HEK293T (cell line): ENCODE measurements around the gene NDUFS6.

Source experiments
- CTCF ChIA-PET: fragments of 350-600 bp; formaldehyde crosslinking; extraction: SDS; loops from one replicate; lab custom pipeline; 2021; ENCODE audit warnings: antibody characterized with exemption, inconsistent platforms; lab: Yijun Ruan, JAX
- POLR2A ChIA-PET: fragments of 350-600 bp; formaldehyde crosslinking; extraction: SDS; loops from one replicate; lab custom pipeline; 2020; ENCODE audit warnings: antibody characterized with exemption, inconsistent platforms; lab: Yijun Ruan, JAX
- DNase-seq: peaks from one replicate; pipeline ENCODE4 v3.0.0; 2012; ENCODE audit warnings: mixed read lengths; ENCODE audit errors: extremely low spot score
- ARNT ChIP-seq: fragments of 450-650 bp; IDR thresholded peaks from 2 replicates; pipeline ENCODE4 v1.6.1; 2017; ENCODE audit warnings: mild to moderate bottlenecking
- BHLHE40 ChIP-seq: fragments of 450-650 bp; IDR thresholded peaks from 2 replicates; pipeline ENCODE4 v1.6.1; 2016; ENCODE audit warnings: mild to moderate bottlenecking, moderate library complexity, borderline replicate concordance
- CTBP1 ChIP-seq: fragments of 450-650 bp; IDR thresholded peaks from 2 replicates; pipeline ENCODE4 v1.6.1; 2016; ENCODE audit warnings: borderline replicate concordance
- ELF4 ChIP-seq: fragments of 450-650 bp; IDR thresholded peaks from 2 replicates; pipeline ENCODE4 v1.6.1; 2017; ENCODE audit warnings: antibody characterized with exemption
- FOXA1 ChIP-seq: fragments of 450-650 bp; IDR thresholded peaks from 2 replicates; pipeline ENCODE4 v1.6.1; 2016; ENCODE audit warnings: mild to moderate bottlenecking
- FOXK2 ChIP-seq: fragments of 450-650 bp; IDR thresholded peaks from 2 replicates; pipeline ENCODE4 v1.6.1; 2016; ENCODE audit warnings: mild to moderate bottlenecking
- FOXM1 ChIP-seq: fragments of 450-650 bp; IDR thresholded peaks from 2 replicates; pipeline ENCODE4 v1.6.1; 2017; ENCODE audit warnings: mild to moderate bottlenecking, borderline replicate concordance
- HDGF ChIP-seq: fragments of 450-650 bp; IDR thresholded peaks from 2 replicates; pipeline ENCODE4 v1.6.1; 2017; ENCODE audit warnings: antibody characterized with exemption, borderline replicate concordance
- L3MBTL2 ChIP-seq: fragments of 450-650 bp; conservative IDR thresholded peaks from 2 replicates; pipeline ENCODE4 v1.6.1; 2016; ENCODE audit warnings: mild to moderate bottlenecking
- LEF1 ChIP-seq: fragments of 450-650 bp; IDR thresholded peaks from 2 replicates; pipeline ENCODE4 v1.6.1; 2017; ENCODE audit warnings: mild to moderate bottlenecking, borderline replicate concordance
- NFRKB ChIP-seq: fragments of 450-650 bp; IDR thresholded peaks from 2 replicates; pipeline ENCODE4 v1.6.1; 2016; ENCODE audit warnings: mild to moderate bottlenecking, moderate library complexity
- SP1 ChIP-seq: fragments of 450-650 bp; IDR thresholded peaks from 2 replicates; pipeline ENCODE4 v1.6.1; 2017
- SUZ12 ChIP-seq: fragments of 450-650 bp; IDR thresholded peaks from 2 replicates; pipeline ENCODE4 v1.6.1; 2016; ENCODE audit warnings: mild to moderate bottlenecking
- TARDBP ChIP-seq: fragments of 450-650 bp; IDR thresholded peaks from 2 replicates; pipeline ENCODE4 v1.6.1; 2016
- ZNF384 ChIP-seq: fragments of 450-650 bp; IDR thresholded peaks from 2 replicates; pipeline ENCODE4 v1.6.1; 2016
- TF ChIP-seq, protein P1 (sequence below): fragments of 450-650 bp; IDR thresholded peaks from 2 replicates; pipeline ENCODE4 v1.6.1; 2016

NDUFS6 gene

DNA sequence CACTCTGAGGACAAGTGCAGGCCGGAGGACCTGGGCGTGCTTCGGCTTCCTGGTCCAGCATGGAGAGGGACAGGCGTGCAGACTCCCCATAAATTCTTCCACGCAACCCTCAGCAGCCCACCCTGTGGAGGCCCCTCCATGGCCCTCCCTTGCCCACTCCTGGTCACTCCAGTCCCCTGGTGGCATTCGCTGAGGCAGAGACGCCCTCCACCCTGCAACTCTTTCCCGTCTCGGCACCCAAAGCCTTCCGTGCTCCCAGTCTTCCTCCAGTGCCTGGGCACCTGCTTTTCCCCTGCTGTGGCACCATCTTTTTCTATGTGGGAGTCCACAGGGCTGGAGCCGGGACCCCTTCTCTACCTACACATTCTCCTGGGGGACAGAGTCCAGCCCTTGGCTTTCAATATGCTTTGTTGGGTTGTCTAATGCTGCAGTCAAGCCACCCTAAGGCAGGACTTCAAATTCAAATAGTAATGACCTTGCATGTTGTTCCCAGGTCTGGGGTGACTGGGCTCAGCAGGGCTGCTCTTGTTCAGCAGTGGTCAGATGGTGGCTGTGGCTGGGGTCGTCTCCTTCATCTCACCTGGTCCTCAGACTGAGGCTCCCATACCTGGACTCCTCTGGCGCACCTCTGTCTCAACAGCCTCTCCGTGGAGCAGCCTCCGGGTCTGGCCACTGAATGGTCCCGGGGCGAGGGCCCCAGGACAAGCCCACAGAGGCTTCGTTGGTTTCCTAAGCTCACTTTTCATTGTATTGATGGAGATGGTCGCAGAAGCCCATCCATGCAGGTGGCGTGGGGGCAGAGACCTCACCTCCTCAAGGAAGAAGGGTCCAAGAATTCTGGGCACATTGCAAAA, 16.8 kb upstream of the NDUFS6 start:
- CTCF ChIA-PET: no interaction called here
- no peak for DNase-seq
- TF ChIP-seq SP1 (no peak), TARDBP (no peak), ZNF384 (no peak), NFRKB (no peak), LEF1 (no peak), CTBP1 (no peak), HDGF (no peak), BHLHE40 (no peak), L3MBTL2 (no peak), ELF4 (no peak), FOXA1 (no peak), FOXM1 (no peak), SUZ12 (no peak), FOXK2 (no peak), ARNT (no peak)
- TF ChIP-seq, protein P1, sequence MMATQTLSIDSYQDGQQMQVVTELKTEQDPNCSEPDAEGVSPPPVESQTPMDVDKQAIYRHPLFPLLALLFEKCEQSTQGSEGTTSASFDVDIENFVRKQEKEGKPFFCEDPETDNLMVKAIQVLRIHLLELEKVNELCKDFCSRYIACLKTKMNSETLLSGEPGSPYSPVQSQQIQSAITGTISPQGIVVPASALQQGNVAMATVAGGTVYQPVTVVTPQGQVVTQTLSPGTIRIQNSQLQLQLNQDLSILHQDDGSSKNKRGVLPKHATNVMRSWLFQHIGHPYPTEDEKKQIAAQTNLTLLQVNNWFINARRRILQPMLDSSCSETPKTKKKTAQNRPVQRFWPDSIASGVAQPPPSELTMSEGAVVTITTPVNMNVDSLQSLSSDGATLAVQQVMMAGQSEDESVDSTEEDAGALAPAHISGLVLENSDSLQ: no peak
- POLR2A ChIA-PET: no interaction called here

DNA sequence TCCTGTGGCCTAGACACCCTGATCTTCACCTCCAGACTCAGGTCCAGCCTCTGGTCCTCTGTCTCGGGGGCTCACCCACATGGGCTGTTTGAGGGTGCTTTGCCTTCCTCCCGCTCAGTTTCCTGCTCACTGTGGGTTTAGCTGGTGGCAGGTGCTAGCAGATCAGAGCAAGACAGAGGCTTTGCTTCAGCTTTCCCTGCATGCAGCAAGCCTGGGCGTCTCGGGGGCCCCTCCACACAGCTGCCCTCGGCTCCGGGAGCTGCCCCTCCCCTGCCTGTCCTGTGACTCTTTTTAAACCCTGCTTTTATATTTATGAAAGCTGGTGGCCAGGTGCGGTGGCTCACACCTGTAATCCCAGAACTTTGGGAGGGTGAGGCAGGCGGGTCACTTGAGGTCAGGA, 16.1 kb upstream of the NDUFS6 start:
- ChIA-PET POLR2A (no interaction called here), CTCF (no interaction called here)
- no peak for DNase-seq
- TF ChIP-seq SP1 (no peak), L3MBTL2 (no peak), CTBP1 (no peak), HDGF (no peak), ARNT (no peak)

DNA sequence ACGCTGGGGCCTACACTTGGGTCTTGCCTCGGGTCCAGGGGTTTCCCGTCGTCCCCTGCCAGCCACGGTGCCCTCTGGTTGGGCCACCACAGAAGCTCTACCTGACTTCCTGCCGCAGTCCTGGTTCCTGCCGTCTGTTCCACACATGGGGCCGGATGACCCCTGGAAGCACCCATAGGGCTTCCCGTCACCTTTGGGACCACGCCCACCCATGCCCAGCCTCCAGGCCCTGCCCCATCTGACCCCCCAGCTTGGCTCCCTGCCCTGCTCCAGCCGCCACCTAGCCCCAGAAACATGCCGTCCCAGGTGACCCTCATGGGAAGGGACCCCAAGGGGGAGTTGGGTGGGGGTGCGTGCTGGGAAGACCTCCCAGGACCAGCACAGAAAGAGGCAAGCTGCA, 15.2 kb upstream of the NDUFS6 start:
- POLR2A ChIA-PET: no interaction called here
- no peak for DNase-seq
- CTCF ChIA-PET: no interaction called here
- TF ChIP-seq HDGF (no peak), LEF1 (no peak), ARNT (no peak), TARDBP (no peak), BHLHE40 (no peak), CTBP1 (no peak), ZNF384 (no peak), SP1 (no peak), L3MBTL2 (no peak), FOXA1 (no peak), SUZ12 (no peak), ELF4 (no peak), FOXM1 (no peak), FOXK2 (no peak), NFRKB (no peak)
- TF ChIP-seq, protein P1: no peak

DNA sequence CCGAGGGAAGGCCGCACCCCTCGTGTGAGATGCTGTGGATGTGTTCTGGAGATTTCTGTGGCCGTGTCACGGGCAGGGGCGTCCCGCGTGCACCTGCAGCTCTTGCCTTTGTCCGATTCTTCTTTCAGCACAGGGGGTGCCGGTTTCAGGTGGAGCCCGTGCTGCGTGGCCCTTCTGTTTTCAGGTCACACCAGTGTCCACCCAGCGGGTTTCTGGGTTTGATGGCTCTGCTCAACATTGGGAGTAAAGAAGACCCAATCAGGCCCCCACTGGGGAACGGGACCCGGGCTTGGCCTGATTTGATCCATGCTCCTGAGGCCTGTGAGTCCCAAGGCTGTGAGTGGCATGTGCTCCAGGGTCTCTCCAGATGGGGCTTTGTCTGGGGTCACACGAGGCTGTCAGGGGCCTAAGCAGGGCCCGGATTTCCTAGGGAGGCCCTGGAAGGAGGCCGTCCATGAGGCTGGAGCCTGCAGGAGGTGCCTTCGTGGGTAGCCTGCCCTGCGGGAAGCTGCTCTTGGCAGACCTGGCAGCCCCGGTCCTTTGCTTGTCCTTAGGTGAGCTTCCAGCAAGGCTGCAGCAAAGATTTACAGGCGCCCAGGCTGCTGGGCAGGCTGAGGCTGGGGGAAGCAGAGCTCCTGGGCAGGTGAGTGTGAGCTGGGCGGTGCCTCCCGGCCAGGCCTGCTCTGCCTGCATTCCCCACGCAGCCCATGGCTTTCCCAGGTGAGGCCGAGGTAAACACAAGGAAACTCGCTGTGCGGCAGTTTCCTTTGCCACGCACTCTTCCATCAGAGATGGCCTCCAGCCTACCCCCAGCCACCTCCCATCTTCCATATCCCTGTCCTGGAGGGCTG, 14.4 kb upstream of the NDUFS6 start:
- TF ChIP-seq SP1: no peak
- TF ChIP-seq CTBP1: no peak
- TF ChIP-seq ELF4: no peak
- TF ChIP-seq, protein P1: no peak
- TF ChIP-seq HDGF: no peak
- no peak for TF ChIP-seq FOXK2
- TF ChIP-seq L3MBTL2: no peak
- DNase-seq: no peak
- CTCF ChIA-PET: no interaction called here
- POLR2A ChIA-PET: no interaction called here

DNA sequence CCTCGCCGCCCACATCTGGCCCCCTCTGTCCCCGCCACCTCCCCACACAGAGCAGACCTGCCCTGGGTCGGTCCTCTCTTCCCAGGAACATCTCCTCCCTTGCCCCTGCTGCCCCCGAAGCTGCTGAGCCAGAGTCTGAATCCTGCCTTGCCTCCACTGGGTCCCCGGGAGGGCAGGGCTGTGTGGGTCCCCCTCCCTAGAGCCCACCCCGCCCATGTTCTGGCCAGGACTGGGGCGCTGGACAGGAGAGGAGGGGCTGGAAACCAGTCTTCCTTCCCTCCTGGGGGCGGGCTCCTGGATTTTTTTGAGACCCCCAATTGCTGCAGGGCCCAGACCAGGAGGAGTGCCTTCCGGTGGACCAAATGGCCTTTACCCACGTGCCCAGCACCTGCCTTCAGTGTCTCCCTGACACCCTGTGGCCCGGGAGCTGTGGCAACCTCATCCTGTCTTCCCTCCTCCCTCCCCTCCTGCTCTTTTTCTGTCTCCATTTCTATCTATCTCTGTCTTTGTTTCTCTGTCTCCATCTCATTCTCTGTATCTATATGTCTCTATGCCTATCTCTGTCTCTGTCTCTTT, 13.6 kb upstream of the NDUFS6 start:
- TF ChIP-seq CTBP1 (no peak), SUZ12 (no peak), SP1 (no peak), FOXM1 (no peak), L3MBTL2 (no peak), ZNF384 (no peak), FOXA1 (no peak), ARNT (no peak), ELF4 (no peak)
- TF ChIP-seq, protein P1: no peak
- ChIA-PET CTCF (no interaction called here), POLR2A (no interaction called here)
- DNase-seq: no peak
